ENCODE measurements around the gene DNAH10. TPM values are rescaled to one million over a fixed set of nuclear protein-coding genes. Genes with fewer than 3 reads are reported as not detected.

The DNAH10 gene
- total and polyA plus RNA-seq, 11 donors: 0.04 to 0.45 (median 0.23) TPM; not detected in 4

DNA sequence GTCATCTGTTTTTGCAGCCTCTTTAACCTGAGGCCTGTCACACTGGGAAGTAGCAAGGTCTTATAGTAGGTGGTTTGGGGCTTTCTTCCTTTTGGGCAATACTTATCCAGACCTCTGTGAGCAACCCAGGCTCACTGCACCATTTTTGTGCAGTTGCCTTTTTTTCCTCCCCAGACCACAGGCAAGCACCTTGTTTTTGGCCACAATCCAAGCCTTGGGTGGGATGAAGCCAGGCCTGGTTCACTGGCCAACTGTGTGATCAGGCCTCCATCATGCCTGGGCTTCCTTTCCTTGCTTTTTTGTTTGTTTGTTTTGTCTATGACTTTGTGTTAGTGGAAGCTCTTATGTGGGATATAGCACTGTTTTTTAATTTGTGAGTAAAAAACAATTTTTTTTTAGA lies 71.7 kb downstream of the DNAH10 start:
- DNase-seq: no peak
- H3K9me3 ChIP-seq: peaks cover 0 to 25% (median 3%) of the 10 kb centered on the region in 12 donors
- H3K4me1 ChIP-seq: no peaks in the 10 kb centered on the region
- intact Hi-C loops (cut with DNase I): no loop called here
- ATAC-seq: no peak
- no peak overlapping the region for H3K27ac ChIP-seq
- no peak for TF ChIP-seq POLR2A (IDR thresholded peaks at IDR 0.05)
- TF ChIP-seq, protein P1, sequence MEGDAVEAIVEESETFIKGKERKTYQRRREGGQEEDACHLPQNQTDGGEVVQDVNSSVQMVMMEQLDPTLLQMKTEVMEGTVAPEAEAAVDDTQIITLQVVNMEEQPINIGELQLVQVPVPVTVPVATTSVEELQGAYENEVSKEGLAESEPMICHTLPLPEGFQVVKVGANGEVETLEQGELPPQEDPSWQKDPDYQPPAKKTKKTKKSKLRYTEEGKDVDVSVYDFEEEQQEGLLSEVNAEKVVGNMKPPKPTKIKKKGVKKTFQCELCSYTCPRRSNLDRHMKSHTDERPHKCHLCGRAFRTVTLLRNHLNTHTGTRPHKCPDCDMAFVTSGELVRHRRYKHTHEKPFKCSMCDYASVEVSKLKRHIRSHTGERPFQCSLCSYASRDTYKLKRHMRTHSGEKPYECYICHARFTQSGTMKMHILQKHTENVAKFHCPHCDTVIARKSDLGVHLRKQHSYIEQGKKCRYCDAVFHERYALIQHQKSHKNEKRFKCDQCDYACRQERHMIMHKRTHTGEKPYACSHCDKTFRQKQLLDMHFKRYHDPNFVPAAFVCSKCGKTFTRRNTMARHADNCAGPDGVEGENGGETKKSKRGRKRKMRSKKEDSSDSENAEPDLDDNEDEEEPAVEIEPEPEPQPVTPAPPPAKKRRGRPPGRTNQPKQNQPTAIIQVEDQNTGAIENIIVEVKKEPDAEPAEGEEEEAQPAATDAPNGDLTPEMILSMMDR (IDR thresholded peaks at IDR 0.05): no peak
- no peaks in the 10 kb centered on the region for H3K36me3 ChIP-seq
- peaks cover 0 to 13% (median 0%) of the 10 kb centered on the region in 9 donors for H3K27me3 ChIP-seq
- no peak overlapping the region for H3K4me3 ChIP-seq

DNA sequence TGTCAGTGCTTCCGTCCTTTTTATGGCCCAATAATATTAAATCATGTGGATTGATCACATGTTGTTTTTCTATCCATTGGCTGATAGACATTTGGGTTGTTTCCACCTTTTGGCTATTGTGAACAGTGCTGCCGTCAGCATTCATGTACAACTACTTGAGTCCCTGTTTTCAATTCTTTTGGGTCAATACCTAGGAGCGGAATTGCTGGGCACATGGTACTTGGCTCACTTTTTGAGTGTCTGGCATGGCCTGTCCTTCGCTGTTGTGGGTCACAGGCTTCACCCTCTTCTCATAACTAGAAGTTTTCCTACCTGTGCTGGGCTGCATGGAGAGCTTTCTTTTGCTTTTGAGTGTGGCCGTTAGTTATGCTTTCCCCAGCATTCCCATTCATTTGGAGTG lies 72.7 kb downstream of the DNAH10 start:
- peaks cover 0 to 25% (median 3%) of the 10 kb centered on the region in 12 donors for H3K9me3 ChIP-seq
- H3K4me3 ChIP-seq: no peak overlapping the region
- H3K4me1 ChIP-seq: no peaks in the 10 kb centered on the region
- peaks cover 0 to 22% (median 0%) of the 10 kb centered on the region in 9 donors for H3K27me3 ChIP-seq
- 89 to 93% (median 90%) methylated on average over 5 of the region's 5 CpGs for WGBS, 4 donors
- DNase-seq: no peak
- no peaks in the 10 kb centered on the region for H3K36me3 ChIP-seq
- intact Hi-C loops (cut with DNase I): no loop called here
- ATAC-seq: no peak
- no peak overlapping the region for H3K27ac ChIP-seq
- no peak for TF ChIP-seq POLR2A (IDR thresholded peaks at IDR 0.05)
- TF ChIP-seq, protein P1 (IDR thresholded peaks at IDR 0.05): no peak

DNA sequence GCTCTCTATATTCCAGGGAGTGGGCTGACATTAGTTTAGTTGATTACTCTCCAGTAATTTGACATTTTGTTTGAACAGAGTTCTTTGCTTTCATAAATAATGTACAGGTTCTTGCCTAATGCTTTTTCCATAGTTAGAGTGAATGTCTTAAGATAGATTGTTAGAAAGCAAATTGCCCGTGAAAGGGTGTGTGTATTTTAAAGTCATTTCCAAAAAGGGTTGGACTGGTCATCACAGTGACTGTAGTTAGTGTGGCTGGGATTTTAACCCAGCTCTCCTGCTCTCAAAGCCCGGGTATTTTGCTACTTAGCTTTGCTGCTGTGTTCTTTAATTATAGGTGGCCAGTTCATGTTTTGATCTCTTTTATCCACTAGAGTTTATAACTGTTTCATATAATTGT lies 74.2 kb downstream of the DNAH10 start:
- Histone ChIP-seq H3K4me1 (no peaks in the 10 kb centered on the region), H3K36me3 (no peaks in the 10 kb centered on the region), H3K9me3 (peaks cover 0 to 25% (median 3%) of the 10 kb centered on the region in 12 donors), H3K27me3 (peaks cover 0 to 25% (median 0%) of the 10 kb centered on the region in 9 donors), H3K4me3 (no peak overlapping the region), H3K27ac (no peak overlapping the region)
- WGBS, 4 donors: 62 to 76% (median 71%) methylated on average over 2 of the region's 2 CpGs
- intact Hi-C loops (cut with DNase I): no loop called here
- ATAC-seq (no peak), DNase-seq (no peak)
- TF ChIP-seq, protein P1 (IDR thresholded peaks at IDR 0.05): no peak
- TF ChIP-seq POLR2A (IDR thresholded peaks at IDR 0.05): no peak

DNA sequence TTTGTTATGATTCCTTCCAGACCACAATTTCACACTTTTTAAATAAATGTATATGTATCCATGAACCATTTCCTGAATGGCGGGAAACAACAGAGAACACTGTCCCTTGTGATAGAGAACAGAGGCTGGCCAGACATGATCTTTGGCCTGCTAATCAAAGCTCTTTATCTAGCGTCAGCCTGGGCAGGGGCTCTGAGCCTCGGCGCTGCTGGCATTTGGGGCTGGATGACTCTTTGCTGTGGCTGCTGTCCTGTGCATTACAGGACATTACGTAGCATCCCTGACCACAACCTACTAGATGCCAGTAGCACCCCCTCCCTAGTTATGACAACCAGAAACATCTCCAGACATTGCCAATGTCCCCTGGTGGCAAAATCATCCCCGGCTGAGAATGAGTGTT lies 77.7 kb downstream of the DNAH10 start:
- intact Hi-C loops (cut with DNase I): no loop called here
- Histone ChIP-seq H3K4me1 (no peaks in the 10 kb centered on the region), H3K27ac (no peak overlapping the region), H3K9me3 (peaks cover 0 to 7% (median 1%) of the 10 kb centered on the region in 12 donors), H3K4me3 (no peak overlapping the region), H3K27me3 (peaks cover 0 to 40% (median 0%) of the 10 kb centered on the region in 9 donors), H3K36me3 (no peaks in the 10 kb centered on the region)
- TF ChIP-seq POLR2A (IDR thresholded peaks at IDR 0.05): no peak
- TF ChIP-seq, protein P1 (IDR thresholded peaks at IDR 0.05): no peak
- no peak for DNase-seq
- ATAC-seq: no peak
- WGBS, 4 donors: 43 to 51% (median 47%) methylated on average over 6 of the region's 6 CpGs
